WERI-Rb-1 (cell line): ENCODE data around the gene FBXO40.

Experiments used
- DNase-seq: peaks from one replicate; pipeline ENCODE4 v3.0.0-alpha.2; 2020
- H3K27ac ChIP-seq: fragments of 250-450 bp; sonication (Bioruptor Pico); 2 replicates; pipeline ENCODE4 v1.5.1; 2020; ENCODE audit warnings: mild to moderate bottlenecking, moderate library complexity
- H3K27me3 ChIP-seq: fragments of 250-450 bp; sonication (Bioruptor Pico); 2 replicates; pipeline ENCODE4 v1.5.1; 2021; ENCODE audit warnings: mild to moderate bottlenecking, low read depth, moderate library complexity; ENCODE audit not compliant: insufficient read depth, severe bottlenecking
- H3K36me3 ChIP-seq: fragments of 250-450 bp; sonication (Bioruptor Pico); 2 replicates; pipeline ENCODE4 v1.5.1; 2020; ENCODE audit warnings: mild to moderate bottlenecking, moderate library complexity
- H3K4me3 ChIP-seq: 2 replicates; pipeline ENCODE4 v1.5.1; 2011; ENCODE audit warnings: low read depth, mild to moderate bottlenecking, control low read depth, low read length
- H3K9me3 ChIP-seq: fragments of 250-450 bp; sonication (Bioruptor Pico); 2 replicates; pipeline ENCODE4 v1.5.1; 2021; ENCODE audit warnings: mild to moderate bottlenecking, moderate library complexity; ENCODE audit not compliant: severe bottlenecking
- TF ChIP-seq, protein P1 (sequence below): IDR thresholded peaks from 2 replicates; pipeline ENCODE4 v1.5.1; 2011; ENCODE audit warnings: low read depth, mild to moderate bottlenecking, control low read depth, inconsistent platforms, low read length

FBXO40 gene

DNA sequence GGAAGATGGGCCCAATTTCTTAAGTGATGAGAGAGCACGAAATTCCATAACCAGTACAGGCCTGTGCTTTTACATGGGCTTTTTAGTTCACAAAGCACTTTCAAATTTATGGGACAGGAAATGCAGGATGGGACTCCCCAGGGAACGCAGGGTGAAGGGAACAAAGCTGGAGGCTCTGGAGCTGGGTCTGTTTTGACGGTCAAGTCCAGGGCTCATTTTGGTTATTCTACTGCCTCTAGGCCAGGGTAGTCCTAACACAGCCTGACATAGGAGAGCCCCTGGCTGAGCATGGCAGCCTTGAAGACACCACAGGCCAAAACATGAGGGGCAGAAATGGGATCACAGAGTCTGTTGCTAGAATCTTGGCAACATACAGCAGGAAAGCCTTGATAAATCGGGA is 34.0 kb downstream of the FBXO40 start:
- H3K36me3 ChIP-seq = no peaks in the 10 kb centered on the region
- no peak overlapping the region for H3K4me3 ChIP-seq
- no peaks in the 10 kb centered on the region for H3K9me3 ChIP-seq
- H3K27ac ChIP-seq = no peak overlapping the region
- DNase-seq = no peak
- TF ChIP-seq, protein P1, sequence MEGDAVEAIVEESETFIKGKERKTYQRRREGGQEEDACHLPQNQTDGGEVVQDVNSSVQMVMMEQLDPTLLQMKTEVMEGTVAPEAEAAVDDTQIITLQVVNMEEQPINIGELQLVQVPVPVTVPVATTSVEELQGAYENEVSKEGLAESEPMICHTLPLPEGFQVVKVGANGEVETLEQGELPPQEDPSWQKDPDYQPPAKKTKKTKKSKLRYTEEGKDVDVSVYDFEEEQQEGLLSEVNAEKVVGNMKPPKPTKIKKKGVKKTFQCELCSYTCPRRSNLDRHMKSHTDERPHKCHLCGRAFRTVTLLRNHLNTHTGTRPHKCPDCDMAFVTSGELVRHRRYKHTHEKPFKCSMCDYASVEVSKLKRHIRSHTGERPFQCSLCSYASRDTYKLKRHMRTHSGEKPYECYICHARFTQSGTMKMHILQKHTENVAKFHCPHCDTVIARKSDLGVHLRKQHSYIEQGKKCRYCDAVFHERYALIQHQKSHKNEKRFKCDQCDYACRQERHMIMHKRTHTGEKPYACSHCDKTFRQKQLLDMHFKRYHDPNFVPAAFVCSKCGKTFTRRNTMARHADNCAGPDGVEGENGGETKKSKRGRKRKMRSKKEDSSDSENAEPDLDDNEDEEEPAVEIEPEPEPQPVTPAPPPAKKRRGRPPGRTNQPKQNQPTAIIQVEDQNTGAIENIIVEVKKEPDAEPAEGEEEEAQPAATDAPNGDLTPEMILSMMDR = no peak
- H3K27me3 ChIP-seq = no peaks in the 10 kb centered on the region

DNA sequence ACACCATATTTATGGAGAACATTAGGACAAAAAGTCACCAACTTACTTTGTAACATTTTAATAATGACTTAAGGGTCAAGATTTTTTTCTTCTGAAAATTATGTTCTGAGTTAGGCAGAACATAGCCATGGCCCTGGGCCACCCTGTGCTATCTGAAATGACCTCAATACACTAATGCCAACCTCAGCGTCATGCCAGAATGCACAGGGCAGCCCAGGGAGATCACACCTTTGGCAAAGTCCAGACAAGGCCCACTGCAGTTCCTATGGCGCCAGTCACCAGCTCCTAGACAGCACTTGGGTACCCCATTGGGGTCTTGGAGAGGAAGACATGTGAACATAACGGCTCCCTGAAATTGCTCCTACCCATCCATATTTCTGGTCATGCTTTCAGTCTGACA is 34.4 kb downstream of the FBXO40 start:
- Histone ChIP-seq H3K9me3 (no peaks in the 10 kb centered on the region), H3K36me3 (no peaks in the 10 kb centered on the region), H3K4me3 (no peak overlapping the region), H3K27ac (no peak overlapping the region), H3K27me3 (no peaks in the 10 kb centered on the region)
- no peak for DNase-seq
- TF ChIP-seq, protein P1 = no peak

DNA sequence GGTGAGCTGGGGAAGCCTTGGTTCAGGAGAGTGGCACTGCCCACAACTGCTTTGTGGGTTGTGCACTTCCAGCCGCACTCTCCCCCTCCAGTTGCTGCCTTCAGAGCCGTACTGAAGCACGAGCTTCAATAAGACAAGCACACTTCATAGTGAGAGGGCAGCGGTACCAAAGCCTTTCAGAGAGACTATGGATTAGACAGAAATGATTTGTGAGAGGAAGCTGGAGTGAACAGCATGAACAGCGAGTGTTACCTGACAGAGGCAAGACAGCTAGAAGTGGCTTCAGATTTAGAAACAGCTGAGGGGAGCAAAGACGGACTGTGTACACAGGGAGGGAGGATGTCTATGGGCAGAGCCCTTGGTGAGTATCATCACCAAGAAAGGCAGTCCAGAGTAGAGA is 36.4 kb downstream of the FBXO40 start:
- Histone ChIP-seq H3K9me3 (no peaks in the 10 kb centered on the region), H3K36me3 (no peaks in the 10 kb centered on the region), H3K4me3 (no peak overlapping the region), H3K27me3 (no peaks in the 10 kb centered on the region), H3K27ac (no peak overlapping the region)
- TF ChIP-seq, protein P1 = no peak
- no peak for DNase-seq

DNA sequence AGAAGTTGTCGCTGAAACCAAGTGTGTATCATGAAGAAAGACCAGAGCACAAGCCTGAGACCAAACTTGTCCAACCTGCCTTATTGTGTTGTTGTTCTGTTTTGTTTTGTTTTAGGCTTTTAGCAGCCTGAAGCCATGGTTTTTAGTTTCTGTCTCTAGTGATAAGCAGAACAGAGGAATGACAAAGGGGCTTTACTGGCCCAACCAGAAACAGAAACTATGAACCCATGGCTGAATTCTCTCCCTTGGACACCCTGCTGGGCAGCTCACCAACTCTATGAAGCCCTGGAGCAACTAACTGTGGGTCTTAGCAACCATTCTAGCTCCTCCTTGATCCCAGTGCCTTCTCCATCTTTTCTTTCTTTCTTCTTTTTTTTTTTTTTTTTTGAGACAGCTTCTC is 37.2 kb downstream of the FBXO40 start:
- H3K27ac ChIP-seq = no peak overlapping the region
- no peak overlapping the region for H3K4me3 ChIP-seq
- TF ChIP-seq, protein P1 = no peak
- DNase-seq = no peak
- no peaks in the 10 kb centered on the region for H3K27me3 ChIP-seq
- H3K9me3 ChIP-seq = no peaks in the 10 kb centered on the region
- no peaks in the 10 kb centered on the region for H3K36me3 ChIP-seq

DNA sequence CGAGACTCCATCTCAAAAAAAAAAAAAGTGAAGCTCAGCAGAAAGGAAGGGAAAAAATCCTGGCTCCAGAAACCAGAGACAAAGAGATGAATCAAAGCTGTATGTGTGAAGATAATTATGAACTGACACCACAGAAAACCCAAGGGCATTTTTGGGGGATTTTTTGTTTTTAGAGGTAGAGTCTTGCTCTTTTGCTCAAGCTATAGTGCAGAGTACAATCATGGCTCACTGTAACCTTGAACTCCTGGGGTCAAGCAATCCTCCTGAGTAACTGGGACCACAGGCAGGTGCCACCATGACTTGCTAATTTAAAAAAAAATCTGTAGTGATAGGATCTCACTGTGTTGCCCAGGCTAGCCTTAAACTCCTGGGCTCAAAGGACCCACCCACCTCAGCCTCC is 44.7 kb downstream of the FBXO40 start:
- Histone ChIP-seq H3K36me3 (no peaks in the 10 kb centered on the region), H3K9me3 (no peaks in the 10 kb centered on the region), H3K27me3 (no peaks in the 10 kb centered on the region), H3K4me3 (no peak overlapping the region), H3K27ac (no peak overlapping the region)
- no peak for DNase-seq
- TF ChIP-seq, protein P1 = no peak

DNA sequence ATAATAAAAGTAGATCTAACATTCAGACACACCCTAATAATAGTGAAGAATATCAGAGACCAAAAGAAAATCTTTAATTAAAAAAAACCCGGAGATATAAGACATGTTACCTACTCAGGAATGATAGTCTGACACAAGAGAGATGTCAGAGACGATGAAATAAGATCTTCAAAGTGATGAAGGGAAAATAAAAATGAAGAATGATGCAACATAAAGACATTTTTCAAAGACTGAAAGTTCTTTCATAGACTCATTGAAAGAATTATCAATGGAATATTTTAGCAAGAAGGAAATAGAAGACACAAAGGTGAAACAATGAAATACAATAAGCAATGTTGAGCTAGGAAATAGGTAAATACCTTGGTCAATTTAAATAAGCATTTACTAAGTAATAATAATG is 47.9 kb downstream of the FBXO40 start:
- Histone ChIP-seq H3K9me3 (no peaks in the 10 kb centered on the region), H3K4me3 (no peak overlapping the region), H3K27me3 (no peaks in the 10 kb centered on the region), H3K27ac (no peak overlapping the region), H3K36me3 (no peaks in the 10 kb centered on the region)
- DNase-seq = no peak
- TF ChIP-seq, protein P1 = no peak
